22Rv1 (cell line): Measurements from ENCODE around the gene ATP13A4.

ENCODE experiments used
- ZFX ChIP-seq: fragments of 450-650 bp; IDR thresholded peaks from 2 replicates; pipeline ENCODE4 v1.6.1; 2017; ENCODE audit warnings: antibody characterized with exemption, borderline replicate concordance
- TF ChIP-seq, protein P1 (sequence below): fragments of 450-650 bp; IDR thresholded peaks from 2 replicates; pipeline ENCODE4 v1.5.1; 2017; ENCODE audit warnings: mild to moderate bottlenecking

DNA sequence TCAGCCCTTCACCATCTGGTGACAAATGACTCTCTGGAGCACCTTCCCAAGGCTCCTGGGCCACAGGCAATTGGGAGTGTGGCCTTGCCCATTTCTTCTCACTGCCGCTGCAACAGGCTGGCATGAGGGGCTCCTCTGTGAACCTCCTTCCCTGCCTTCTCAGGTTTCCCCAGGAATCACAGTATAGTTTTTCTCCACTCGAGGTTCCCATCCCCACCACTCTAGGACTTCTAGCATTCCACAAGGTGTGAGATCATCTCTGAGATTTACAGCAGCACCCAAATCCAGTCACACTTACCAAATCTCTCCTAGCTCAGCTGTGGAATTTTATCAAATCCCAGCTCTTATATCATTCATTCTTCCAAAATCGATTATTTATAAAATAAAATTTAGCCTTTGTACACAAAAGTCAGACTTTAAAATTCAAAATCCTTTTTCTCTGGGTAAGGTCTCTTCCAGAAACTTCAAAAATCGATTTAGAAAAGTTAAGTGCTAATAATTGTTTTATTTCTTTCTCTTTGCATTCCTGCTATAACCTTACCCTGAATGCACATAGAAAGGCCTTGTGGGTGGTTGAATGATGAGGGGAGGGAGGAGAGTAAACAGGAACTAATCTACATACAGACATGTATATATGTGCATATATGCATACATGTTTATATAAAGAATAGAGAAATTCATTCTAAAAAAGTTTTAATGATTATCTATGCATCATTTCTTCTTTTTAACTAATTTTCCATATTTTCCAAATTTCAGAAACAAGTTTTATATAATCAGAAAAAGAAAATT lies 18.9 kb upstream of the ATP13A4 start:
- TF ChIP-seq, protein P1, sequence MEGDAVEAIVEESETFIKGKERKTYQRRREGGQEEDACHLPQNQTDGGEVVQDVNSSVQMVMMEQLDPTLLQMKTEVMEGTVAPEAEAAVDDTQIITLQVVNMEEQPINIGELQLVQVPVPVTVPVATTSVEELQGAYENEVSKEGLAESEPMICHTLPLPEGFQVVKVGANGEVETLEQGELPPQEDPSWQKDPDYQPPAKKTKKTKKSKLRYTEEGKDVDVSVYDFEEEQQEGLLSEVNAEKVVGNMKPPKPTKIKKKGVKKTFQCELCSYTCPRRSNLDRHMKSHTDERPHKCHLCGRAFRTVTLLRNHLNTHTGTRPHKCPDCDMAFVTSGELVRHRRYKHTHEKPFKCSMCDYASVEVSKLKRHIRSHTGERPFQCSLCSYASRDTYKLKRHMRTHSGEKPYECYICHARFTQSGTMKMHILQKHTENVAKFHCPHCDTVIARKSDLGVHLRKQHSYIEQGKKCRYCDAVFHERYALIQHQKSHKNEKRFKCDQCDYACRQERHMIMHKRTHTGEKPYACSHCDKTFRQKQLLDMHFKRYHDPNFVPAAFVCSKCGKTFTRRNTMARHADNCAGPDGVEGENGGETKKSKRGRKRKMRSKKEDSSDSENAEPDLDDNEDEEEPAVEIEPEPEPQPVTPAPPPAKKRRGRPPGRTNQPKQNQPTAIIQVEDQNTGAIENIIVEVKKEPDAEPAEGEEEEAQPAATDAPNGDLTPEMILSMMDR: no peak
- TF ChIP-seq ZFX: no peak
